ENCODE measurements around the gene CFAP53.

- TF ChIP-seq FOXK2 (IDR thresholded peaks at IDR 0.05) (no peak), FOXA1 (IDR thresholded peaks at IDR 0.05) (no peak), ELF4 (IDR thresholded peaks at IDR 0.05) (no peak), SP1 (IDR thresholded peaks at IDR 0.05) (no peak), LEF1 (IDR thresholded peaks at IDR 0.05; ENCODE audit: borderline replicate concordance) (no peak), SUZ12 (IDR thresholded peaks at IDR 0.05) (no peak), FOXM1 (IDR thresholded peaks at IDR 0.05; ENCODE audit: borderline replicate concordance) (no peak), HDGF (IDR thresholded peaks at IDR 0.05; ENCODE audit: borderline replicate concordance) (no peak), PKNOX1 (IDR thresholded peaks at IDR 0.05) (no peak), NFRKB (IDR thresholded peaks at IDR 0.05) (no peak), L3MBTL2 (conservative IDR thresholded peaks at IDR 0.05) (no peak)
These were observed 18.8 kb upstream of the CFAP53 start for GRCh38 chr18:50285071-50285470.
